Measurements from ENCODE around the gene KLRC1.
"Not testable (repeated sequence)": the region's sequence is repeated elsewhere in the genome, so short reads cannot be mapped to it uniquely, and the experiment has no call there.

Gene KLRC1

DNA sequence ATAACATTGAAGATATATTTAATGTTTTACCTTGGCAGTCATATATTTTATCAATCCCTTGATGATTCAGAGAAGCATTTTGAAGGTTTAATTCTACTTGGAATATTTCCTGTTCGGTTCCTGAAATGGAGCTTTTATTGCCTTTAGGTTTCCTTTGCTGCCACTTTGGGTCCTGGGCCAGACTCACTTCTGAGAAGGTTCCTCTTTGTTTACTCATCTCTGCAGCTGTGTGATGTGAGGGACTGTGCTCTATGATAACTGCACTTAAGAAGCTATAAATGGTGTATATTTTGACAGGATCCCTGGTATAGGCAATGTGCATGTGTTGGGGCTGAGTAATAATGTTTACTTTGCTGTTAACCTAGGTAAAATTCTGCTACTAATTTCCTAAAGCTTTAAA is 32.8 kb downstream of the KLRC1 start, which contains the start of gene KLRC3:
Gene KLRC3, minus strand, starts transcription at position 262 of the 400 bp plus-strand sequence. Its CDS starts 45 bp downstream, at position 217.
- DNase-seq (ENCODE audit: low read depth), result not testable (repeated sequence)

DNA sequence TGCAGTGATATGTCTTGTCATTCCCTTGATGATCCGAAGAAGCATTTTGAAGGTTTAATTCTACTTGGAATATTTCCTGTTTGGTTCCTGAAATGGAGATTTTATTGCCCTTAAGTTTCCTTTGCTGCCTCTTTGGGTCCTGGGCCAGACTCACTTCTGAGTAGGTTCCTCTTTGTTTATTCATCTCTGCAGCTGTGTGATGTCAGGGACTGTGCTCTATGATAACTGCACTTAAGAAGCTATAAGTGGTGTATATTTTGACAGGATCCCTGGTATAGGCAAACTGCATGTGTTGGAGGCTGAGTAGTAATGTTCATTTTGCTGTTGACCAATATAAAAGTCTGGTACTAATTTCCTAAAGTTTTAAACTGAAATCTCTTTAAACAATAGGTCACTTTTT is 43.8 kb downstream of the KLRC1 start, which contains the start of gene KLRC4:
Gene KLRC4, minus strand, starts transcription at position 366 of the 400 bp plus-strand sequence. Its CDS starts 182 bp downstream, at position 184.
- DNase-seq (ENCODE audit: low read depth), result no peak

DNA sequence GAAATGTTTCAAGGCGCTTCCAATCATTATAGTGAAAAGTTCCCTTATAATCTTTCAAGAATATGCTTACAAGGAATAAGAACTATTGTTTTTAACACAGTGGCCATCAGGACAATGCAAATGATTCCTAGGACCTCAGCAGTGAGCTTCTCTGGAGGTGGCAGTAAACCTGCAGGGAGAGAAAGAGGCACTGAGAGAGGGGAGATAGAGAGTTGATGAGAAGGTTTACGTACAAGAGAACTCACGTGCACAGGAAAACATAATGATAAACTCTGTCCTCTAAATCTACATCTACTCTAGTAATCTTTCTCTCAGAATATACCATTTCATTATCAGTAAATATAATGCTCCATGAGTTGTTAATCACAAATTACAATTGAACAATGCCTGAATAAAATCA is 44.3 kb downstream of the KLRC1 start:
- DNase-seq (ENCODE audit: low read depth), result no peak

DNA sequence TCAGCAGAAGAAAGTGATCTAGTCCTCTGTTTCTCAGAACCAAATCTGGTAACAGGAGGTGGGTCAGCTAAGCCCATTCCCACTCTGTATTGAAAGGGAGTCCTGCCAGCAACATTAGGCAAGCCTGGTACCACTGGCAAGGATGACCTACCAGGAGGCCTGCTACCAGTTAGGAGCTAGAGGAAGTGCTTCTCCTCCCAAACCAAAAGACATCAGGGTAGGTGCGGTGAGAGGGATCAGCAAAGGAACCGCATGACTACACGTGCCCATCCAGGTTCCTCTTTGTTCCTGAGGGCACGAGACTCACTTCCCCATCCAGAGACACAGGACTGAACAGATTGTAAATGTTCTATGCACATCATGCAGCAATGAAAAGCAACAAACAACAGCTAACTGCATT is 46.5 kb downstream of the KLRC1 start:
- no peak for DNase-seq (ENCODE audit: low read depth)

DNA sequence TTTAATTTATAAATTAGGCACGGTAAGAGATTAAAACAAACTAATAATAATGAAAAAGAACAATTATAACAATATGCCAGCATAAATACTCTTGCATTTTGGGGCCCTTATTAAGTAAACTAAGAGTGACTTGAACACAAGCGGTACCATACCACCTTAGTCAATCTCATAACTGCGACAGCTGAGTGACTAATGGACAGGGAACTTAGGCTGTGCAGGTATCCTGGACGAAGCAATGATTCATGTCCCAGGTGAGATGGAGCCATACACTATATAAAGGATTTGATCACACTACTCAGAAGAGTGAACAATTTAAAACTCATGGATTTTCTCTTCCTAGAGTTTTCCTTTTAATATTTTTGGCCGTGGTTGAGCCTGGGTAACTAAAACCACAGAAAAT is 47.9 kb downstream of the KLRC1 start:
- DNase-seq (ENCODE audit: low read depth), result no peak

DNA sequence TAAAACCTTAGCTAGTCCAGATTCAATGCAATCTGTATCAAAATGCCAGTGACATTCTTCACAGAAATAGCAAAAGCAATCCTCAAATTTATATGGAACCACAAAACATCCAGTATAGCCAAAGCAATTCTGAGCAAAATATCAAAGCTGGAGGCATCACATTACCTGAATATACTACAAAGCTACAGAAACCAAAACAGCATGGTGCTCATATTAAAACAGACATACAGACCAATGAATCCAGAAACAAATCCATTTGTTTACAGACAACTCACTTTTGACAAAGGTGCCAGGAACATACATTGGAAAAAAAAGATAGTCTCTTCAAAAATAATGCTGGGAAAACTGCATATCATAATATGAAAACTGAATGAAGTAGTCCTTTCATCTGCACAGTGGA is 48.4 kb downstream of the KLRC1 start:
- no peak for DNase-seq (ENCODE audit: low read depth)

DNA sequence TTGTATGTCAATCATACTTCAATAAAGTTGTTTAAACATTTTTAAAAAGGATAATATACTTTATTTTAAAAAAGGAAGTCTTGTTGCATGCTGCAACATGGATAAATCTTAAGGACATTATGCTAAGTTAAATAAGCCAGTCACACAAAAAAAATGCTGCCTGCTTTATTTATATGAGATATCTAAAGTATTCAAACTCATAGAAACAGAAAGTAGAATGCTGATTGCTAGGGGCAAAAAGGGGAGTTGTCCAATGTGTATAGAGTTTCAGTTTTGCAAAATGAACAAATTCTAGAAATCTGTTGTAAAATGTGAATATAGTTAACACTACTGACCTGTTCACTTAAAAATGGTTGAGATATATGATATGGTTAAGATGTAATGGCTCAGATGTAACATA is 52.3 kb downstream of the KLRC1 start:
- DNase-seq (ENCODE audit: low read depth), result no peak

DNA sequence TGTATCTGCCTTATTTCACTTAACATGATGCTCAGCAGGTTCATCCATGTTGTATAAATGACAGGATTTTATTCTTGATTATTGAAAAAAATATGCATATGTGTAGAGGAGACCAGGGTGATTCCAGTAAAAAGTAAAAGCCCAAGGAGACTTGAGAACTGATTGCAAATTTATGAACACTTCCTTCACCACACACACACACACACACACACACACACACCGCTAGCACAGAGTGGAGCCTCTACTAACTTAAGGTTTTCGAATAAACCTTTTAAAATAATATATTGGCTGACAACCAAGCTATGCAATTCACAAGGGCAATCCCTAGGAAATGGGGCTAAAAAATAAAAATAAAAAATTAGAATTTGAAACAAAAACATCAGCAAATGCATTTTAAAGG is 55.0 kb downstream of the KLRC1 start:
- no peak for DNase-seq (ENCODE audit: low read depth)

DNA sequence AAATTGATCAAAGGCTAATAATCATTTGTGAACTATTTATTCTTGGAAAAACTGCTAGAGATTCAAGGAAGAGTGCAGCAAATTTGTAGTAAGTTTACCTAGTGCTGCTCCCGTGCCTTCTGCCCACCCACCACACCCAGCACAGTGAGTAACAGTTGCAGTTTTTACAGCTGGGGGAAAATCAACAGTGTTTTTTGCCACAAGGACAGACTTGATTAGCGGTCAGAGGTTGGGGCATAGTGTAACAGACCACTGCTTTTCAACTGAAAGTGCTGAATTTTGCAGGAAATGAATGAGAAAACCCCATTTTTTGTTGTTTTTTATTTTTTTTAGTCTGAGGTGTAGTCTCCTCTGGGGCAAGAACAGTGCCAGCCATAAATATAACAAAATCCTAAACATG is 55.9 kb downstream of the KLRC1 start:
- no peak for DNase-seq (ENCODE audit: low read depth)

DNA sequence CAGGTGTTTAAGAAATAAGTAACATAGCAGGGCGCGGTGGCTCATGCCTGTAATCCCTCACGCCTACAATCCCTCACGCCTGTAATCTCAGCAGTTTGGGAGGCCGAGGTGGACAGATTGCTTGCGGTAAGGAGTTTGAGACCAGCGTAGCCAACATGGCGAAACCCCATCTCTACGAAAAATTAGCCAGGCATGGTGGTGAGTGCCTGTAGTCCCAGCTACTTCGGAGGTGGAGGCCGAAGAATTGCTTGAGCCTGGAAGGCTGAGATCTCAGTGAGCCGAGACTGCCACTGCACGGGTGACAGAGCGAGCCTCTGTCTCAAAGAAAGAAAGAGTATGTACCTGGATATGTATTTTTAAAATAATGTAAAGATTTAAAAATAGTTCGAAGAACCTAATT is 57.0 kb downstream of the KLRC1 start:
- not testable (repeated sequence) for DNase-seq (ENCODE audit: low read depth)

All from stimulated activated CD8-positive, alpha-beta memory T cell treated with anti-CD3 and anti-CD28 coated beads, Interleukin-15, amount 100 ng/mL, for 24 hours (primary cell).